Measurements from ENCODE around the gene CCDC192. TPM values are rescaled to one million over a fixed set of nuclear protein-coding genes. Genes with fewer than 3 reads are reported as not detected.

CCDC192 gene
- total RNA-seq, 3 donors from 2014 or later (not counting 1 experiment from before 2014, with no cell fraction given) = not detected

GRCh38 chr5:127834554-127834953 lies 131.4 kb downstream of the CCDC192 start:
- no peak for DNase-seq
- Histone ChIP-seq H3K4me3 (ENCODE audit: low read length) (no peak overlapping the region), H3K27ac (ENCODE audit: low read length) (no peak overlapping the region), H3K9me3 (ENCODE audit: control insufficient read depth, insufficient read depth, low read length) (no peaks in the 10 kb centered on the region), H3K27me3 (ENCODE audit: control insufficient read depth, insufficient read depth, low read length) (no peaks in the 10 kb centered on the region), H3K36me3 (ENCODE audit: control insufficient read depth, insufficient read depth, low read length) (no peaks in the 10 kb centered on the region), H3K4me1 (ENCODE audit: control insufficient read depth, insufficient read depth, low read length) (no peaks in the 10 kb centered on the region)
- TF ChIP-seq, protein P1, sequence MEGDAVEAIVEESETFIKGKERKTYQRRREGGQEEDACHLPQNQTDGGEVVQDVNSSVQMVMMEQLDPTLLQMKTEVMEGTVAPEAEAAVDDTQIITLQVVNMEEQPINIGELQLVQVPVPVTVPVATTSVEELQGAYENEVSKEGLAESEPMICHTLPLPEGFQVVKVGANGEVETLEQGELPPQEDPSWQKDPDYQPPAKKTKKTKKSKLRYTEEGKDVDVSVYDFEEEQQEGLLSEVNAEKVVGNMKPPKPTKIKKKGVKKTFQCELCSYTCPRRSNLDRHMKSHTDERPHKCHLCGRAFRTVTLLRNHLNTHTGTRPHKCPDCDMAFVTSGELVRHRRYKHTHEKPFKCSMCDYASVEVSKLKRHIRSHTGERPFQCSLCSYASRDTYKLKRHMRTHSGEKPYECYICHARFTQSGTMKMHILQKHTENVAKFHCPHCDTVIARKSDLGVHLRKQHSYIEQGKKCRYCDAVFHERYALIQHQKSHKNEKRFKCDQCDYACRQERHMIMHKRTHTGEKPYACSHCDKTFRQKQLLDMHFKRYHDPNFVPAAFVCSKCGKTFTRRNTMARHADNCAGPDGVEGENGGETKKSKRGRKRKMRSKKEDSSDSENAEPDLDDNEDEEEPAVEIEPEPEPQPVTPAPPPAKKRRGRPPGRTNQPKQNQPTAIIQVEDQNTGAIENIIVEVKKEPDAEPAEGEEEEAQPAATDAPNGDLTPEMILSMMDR (IDR thresholded peaks at IDR 0.05) = no peak
- Mint-ChIP-seq H3K27me3 (ENCODE audit: low read depth in 2 of 2) (peaks cover 5% of the 10 kb centered on the region in 2 donors), H3K27ac (no peak overlapping the region), H3K4me1 (peaks cover 0 to 6% of the 10 kb centered on the region in 2 donors), H3K36me3 (no peaks in the 10 kb centered on the region), H3K9me3 (no peaks in the 10 kb centered on the region), H3K4me3 (no peak overlapping the region)
- 92% methylated on average over 5 of the region's 5 CpGs for WGBS (ENCODE audit: insufficient coverage)
- no peak for ATAC-seq
- intact Hi-C loops (cut with micrococcal nuclease) = no loop called here

DNA sequence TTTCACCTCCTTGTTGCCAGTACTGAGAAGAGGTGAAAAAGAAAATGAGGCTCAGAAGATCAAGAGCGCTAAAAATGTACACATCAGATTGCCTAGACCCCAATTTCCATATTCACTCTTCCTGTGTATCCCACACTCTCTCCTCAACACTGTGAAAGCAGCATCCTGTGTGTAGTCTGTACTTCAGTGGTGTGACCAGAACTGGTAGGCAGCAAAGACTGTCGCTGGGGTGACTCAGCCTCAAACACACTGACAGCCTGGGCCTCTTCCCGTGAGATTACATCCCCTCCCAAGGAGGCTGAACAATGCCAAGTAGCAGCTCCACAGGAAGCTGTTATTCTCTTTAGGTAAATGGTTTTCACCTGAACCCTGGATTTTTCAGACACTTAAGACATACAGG lies 135.5 kb downstream of the CCDC192 start:
- intact Hi-C loops (cut with micrococcal nuclease) = no loop called here
- H3K4me3 Mint-ChIP-seq = no peak overlapping the region
- TF ChIP-seq, protein P1 (IDR thresholded peaks at IDR 0.05) = no peak
- no peak for DNase-seq
- no peaks in the 10 kb centered on the region for H3K36me3 Mint-ChIP-seq
- H3K4me3 ChIP-seq (ENCODE audit: low read length) = no peak overlapping the region
- H3K9me3 Mint-ChIP-seq = no peaks in the 10 kb centered on the region
- no peak overlapping the region for H3K27ac ChIP-seq (ENCODE audit: low read length)
- H3K9me3 ChIP-seq (ENCODE audit: control insufficient read depth, insufficient read depth, low read length) = no peaks in the 10 kb centered on the region
- H3K4me1 Mint-ChIP-seq = peaks cover 0 to 6% of the 10 kb centered on the region in 2 donors
- no peak for ATAC-seq
- H3K27me3 ChIP-seq (ENCODE audit: control insufficient read depth, insufficient read depth, low read length) = no peaks in the 10 kb centered on the region
- no peaks in the 10 kb centered on the region for H3K36me3 ChIP-seq (ENCODE audit: control insufficient read depth, insufficient read depth, low read length)
- no peaks in the 10 kb centered on the region for H3K27me3 Mint-ChIP-seq (ENCODE audit: low read depth in 2 of 2)
- H3K27ac Mint-ChIP-seq = no peak overlapping the region
- no peaks in the 10 kb centered on the region for H3K4me1 ChIP-seq (ENCODE audit: control insufficient read depth, insufficient read depth, low read length)
- 49% methylated on average over 3 of the region's 3 CpGs for WGBS (ENCODE audit: insufficient coverage)

DNA sequence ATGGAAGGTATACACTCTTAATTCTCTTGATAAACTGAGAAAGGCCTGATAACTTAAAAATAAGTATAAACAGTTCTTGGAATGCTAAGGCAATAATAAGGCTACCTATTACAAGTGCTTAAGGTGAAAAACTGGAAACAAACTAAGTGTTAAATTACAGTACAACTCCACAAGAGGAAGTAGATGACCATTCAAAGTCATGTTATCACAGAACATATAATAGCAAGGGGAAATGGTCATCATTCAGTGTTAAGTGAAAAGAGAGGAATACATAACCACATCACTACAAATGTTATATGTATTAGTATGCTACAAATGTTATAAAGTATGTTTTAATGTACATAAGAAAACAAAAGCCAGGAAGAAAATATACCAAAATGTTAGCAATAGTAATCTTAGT lies 135.9 kb downstream of the CCDC192 start:
- no peak overlapping the region for H3K27ac ChIP-seq (ENCODE audit: low read length)
- TF ChIP-seq, protein P1 (IDR thresholded peaks at IDR 0.05) = no peak
- H3K27ac Mint-ChIP-seq = no peak overlapping the region
- no peaks in the 10 kb centered on the region for H3K4me1 ChIP-seq (ENCODE audit: control insufficient read depth, insufficient read depth, low read length)
- no peak overlapping the region for H3K4me3 ChIP-seq (ENCODE audit: low read length)
- no peak for DNase-seq
- H3K9me3 ChIP-seq (ENCODE audit: control insufficient read depth, insufficient read depth, low read length) = no peaks in the 10 kb centered on the region
- no peaks in the 10 kb centered on the region for H3K9me3 Mint-ChIP-seq
- no peaks in the 10 kb centered on the region for H3K27me3 ChIP-seq (ENCODE audit: control insufficient read depth, insufficient read depth, low read length)
- intact Hi-C loops (cut with micrococcal nuclease) = no loop called here
- H3K4me1 Mint-ChIP-seq = peaks cover 0 to 6% of the 10 kb centered on the region in 2 donors
- H3K36me3 ChIP-seq (ENCODE audit: control insufficient read depth, insufficient read depth, low read length) = no peaks in the 10 kb centered on the region
- H3K36me3 Mint-ChIP-seq = no peaks in the 10 kb centered on the region
- ATAC-seq = no peak
- H3K27me3 Mint-ChIP-seq (ENCODE audit: low read depth in 2 of 2) = no peaks in the 10 kb centered on the region
- no peak overlapping the region for H3K4me3 Mint-ChIP-seq

DNA sequence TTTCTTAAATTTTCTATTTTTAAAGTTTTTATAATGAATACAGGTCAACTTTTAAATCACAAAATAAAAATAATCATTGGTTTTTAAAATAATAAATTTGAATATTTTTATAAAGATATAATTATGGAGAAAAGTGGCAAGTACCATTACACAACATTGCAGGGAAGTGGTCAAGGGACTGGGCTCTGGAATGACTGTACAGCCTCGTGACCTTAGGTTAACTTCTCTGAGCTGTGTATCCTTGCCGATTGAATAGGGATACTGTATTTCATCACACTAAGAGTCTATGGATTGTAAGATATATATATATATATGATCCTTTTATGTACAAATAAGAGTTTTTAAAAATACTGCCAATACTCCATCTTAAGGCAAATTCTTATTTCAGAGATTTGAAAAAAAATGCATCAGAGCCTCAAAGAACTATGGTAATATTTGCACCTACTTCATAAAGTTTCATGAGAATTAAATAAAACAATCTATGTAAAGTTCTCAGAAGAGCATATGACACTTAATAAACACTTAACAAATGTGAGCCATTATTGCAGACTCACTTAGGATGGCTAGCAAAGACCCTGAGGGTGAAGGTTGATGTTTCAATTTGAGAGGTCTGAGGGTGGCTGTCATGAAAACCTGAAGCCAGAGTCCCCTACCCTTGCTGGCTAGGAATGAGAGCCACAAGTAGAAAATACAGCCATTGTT lies 136.5 kb downstream of the CCDC192 start:
- H3K4me3 Mint-ChIP-seq = no peak overlapping the region
- no peaks in the 10 kb centered on the region for H3K9me3 Mint-ChIP-seq
- DNase-seq (no peak), ATAC-seq (no peak)
- Histone ChIP-seq H3K4me3 (ENCODE audit: low read length) (no peak overlapping the region), H3K27me3 (ENCODE audit: control insufficient read depth, insufficient read depth, low read length) (no peaks in the 10 kb centered on the region), H3K36me3 (ENCODE audit: control insufficient read depth, insufficient read depth, low read length) (no peaks in the 10 kb centered on the region), H3K27ac (ENCODE audit: low read length) (no peak overlapping the region), H3K4me1 (ENCODE audit: control insufficient read depth, insufficient read depth, low read length) (no peaks in the 10 kb centered on the region), H3K9me3 (ENCODE audit: control insufficient read depth, insufficient read depth, low read length) (no peaks in the 10 kb centered on the region)
- no peaks in the 10 kb centered on the region for H3K36me3 Mint-ChIP-seq
- TF ChIP-seq, protein P1 (IDR thresholded peaks at IDR 0.05) = no peak
- H3K27ac Mint-ChIP-seq = no peak overlapping the region
- H3K27me3 Mint-ChIP-seq (ENCODE audit: low read depth in 2 of 2) = no peaks in the 10 kb centered on the region
- H3K4me1 Mint-ChIP-seq = peaks cover 0 to 6% of the 10 kb centered on the region in 2 donors
- intact Hi-C loops (cut with micrococcal nuclease) = no loop called here
- no CpG with 5 or more reads among the region's 2 CpGs for WGBS (ENCODE audit: insufficient coverage)

Measured in natural killer cell (primary cell).